Right atrium auricular region (tissue), 2 donors: ENCODE measurements around the gene PGAM5. TPM values are rescaled to one million over a fixed set of nuclear protein-coding genes. Genes with fewer than 3 reads are reported as not detected.

Experiments
- DNase-seq: peaks from one replicate; pipeline ENCODE4 v3.0.0-alpha.2; 2019; ENCODE audit warnings: low spot score
- H3K27ac ChIP-seq, 2 donors: fragments of 200-600 bp; sonication (generic); 1 replicate in 1 of 2; 2 replicates in 1 of 2; pipeline ENCODE4 v1.5.1; 2016 to 2019
- H3K27me3 ChIP-seq, 2 donors: fragments of 200-600 bp; sonication (generic); one replicate each; pipeline versions ENCODE4 v1.5.1 to v1.6.0; 2017 to 2019
- H3K36me3 ChIP-seq: fragments of 200-600 bp; sonication (generic); one replicate; pipeline ENCODE4 v1.5.1; 2016
- H3K4me1 ChIP-seq, 2 donors: fragments of 200-600 bp; sonication (generic); one replicate each; pipeline versions ENCODE4 v1.5.1 to v1.6.0; 2017 to 2019
- H3K4me3 ChIP-seq, 2 donors: fragments of 200-600 bp; sonication (generic); 1 replicate in 1 of 2; 2 replicates in 1 of 2; pipeline ENCODE4 v1.5.1; 2017 to 2019; ENCODE audit warnings: mild to moderate bottlenecking in 1 of 2, moderate library complexity in 1 of 2
- H3K9me3 ChIP-seq, 2 donors: fragments of 200-600 bp; sonication (generic); one replicate each; pipeline ENCODE4 v1.5.1; 2019
- CTCF ChIP-seq, 2 donors: fragments of 200-600 bp; sonication (generic); IDR thresholded peaks; one replicate each; pipeline ENCODE4 v1.5.1; 2019; ENCODE audit warnings: antibody characterized with exemption in 2 of 2
- total RNA-seq, 2 donors: library from RNA; depleted of rRNA; stranded (reverse); fragments of >200 nt; gene quantifications; one replicate each; pipeline ENCODE4 v1.1.0, GENCODE V29; 2016

The PGAM5 gene
- total RNA-seq, 2 donors from 2014 or later: 12.8 to 20.0 TPM

DNA sequence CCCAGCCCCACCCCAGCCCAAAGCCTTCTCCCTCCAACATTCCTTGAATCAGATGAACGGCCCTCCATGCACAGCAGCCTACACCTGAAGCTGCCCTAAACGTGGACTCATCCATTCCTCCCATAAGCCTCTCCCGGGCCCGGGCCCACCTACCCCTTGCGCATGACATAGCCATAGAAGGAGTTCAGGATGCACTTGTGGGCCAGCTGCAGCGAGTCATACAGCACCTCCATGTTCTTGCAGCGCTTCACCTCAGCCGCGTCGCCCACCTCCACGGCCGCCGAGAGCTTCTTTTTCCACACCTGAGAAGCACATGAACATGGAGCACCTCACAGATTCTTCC, 45.5 kb upstream of the PGAM5 start:
- no peak for DNase-seq
- no peaks in the 10 kb centered on the region for H3K9me3 ChIP-seq
- TF ChIP-seq CTCF (IDR thresholded peaks at IDR 0.05): no peak
- peaks cover 61% of the 10 kb centered on the region for H3K36me3 ChIP-seq
- no peak overlapping the region for H3K27ac ChIP-seq
- no peaks in the 10 kb centered on the region for H3K4me1 ChIP-seq
- H3K4me3 ChIP-seq: no peak overlapping the region
- no peaks in the 10 kb centered on the region for H3K27me3 ChIP-seq

DNA sequence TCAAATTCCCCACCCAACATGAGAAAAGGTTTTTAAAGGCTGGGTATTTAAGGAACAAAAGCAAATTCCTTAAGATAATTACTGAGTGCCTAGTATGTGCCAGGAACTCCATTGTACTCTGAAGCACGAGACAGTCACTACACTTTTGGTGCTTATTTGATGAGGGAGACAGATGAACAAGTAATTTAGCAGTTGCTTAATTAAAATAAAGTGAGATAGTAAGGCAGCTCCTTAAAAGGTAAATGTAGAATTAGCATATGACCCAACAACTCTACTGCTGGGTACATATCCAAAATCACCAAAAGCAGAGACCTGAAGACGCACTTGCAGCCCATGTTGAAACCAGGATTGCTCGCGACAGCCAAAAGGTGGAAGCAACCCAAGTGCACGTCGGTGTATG, 44.8 kb upstream of the PGAM5 start:
- no peak for DNase-seq
- Histone ChIP-seq H3K4me1 (no peaks in the 10 kb centered on the region), H3K27me3 (no peaks in the 10 kb centered on the region), H3K27ac (no peak overlapping the region), H3K36me3 (peaks cover 54% of the 10 kb centered on the region), H3K4me3 (no peak overlapping the region), H3K9me3 (no peaks in the 10 kb centered on the region)
- no peak for TF ChIP-seq CTCF (IDR thresholded peaks at IDR 0.05)

- Histone ChIP-seq H3K4me1 (no peaks in the 10 kb centered on the region), H3K9me3 (no peaks in the 10 kb centered on the region), H3K4me3 (no peak overlapping the region), H3K36me3 (peaks cover 56% of the 10 kb centered on the region), H3K27me3 (no peaks in the 10 kb centered on the region), H3K27ac (no peak overlapping the region)
- no peak for TF ChIP-seq CTCF (IDR thresholded peaks at IDR 0.05)
- DNase-seq: no peak
These were observed 42.2 kb upstream of the PGAM5 start for GRCh38 chr12:132668191-132669088.

DNA sequence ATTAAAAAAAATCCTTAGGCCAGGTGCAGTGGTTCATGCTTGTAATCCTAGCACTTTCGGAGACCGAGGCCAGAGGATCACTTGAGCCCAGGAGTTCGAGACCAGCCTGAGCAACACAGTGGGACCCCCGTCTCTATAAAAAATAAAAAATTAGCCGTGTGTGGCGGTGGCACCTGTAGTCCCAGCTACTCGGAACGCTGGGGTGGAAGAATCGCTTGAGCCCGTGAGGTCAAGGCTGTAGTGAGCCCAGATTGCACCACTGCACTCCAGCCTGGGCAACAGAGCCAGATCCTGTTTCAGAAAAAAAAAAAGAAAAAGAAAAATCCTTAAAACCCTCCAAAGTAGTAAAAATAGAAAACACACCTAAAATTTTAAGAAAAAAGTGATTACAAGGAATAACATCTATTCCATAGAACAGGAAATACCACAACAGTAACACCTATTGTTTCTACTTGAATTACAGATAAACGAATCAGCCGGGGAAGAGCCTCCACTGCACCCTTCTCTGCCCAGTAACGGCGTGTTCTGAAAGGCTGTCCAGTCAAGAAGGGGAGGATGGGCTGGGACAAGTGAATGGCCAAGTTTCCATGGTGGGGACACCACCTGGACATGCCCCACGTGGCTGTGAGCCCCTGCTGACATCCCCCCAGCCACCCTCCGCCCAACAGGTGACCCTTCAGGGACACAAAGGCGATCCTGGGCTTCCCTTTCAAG, 41.3 kb upstream of the PGAM5 start:
- Histone ChIP-seq H3K4me1 (no peaks in the 10 kb centered on the region), H3K4me3 (no peak overlapping the region), H3K27me3 (no peaks in the 10 kb centered on the region), H3K27ac (no peak overlapping the region), H3K9me3 (no peaks in the 10 kb centered on the region), H3K36me3 (peaks cover 49% of the 10 kb centered on the region)
- TF ChIP-seq CTCF (IDR thresholded peaks at IDR 0.05): no peak
- no peak for DNase-seq

DNA sequence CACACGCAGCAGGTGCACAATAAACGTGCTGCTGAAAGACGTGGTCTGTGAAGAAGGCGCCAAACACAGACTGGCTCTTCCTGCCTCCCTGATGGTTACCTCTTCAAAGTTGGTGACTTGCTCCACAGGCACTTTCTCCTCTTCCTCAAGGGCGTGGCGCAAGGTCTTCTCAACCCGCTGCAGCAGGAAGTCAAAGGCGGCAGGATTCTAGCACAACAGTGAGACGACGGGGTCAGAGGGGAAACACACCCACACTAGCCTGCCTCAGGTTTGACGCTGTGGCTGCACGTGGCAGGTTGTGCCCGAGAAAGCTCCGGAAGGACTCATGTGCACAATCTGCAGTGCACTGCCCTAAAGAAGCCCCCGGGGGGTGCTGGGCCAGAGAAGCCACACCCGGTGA, 38.5 kb upstream of the PGAM5 start:
- Histone ChIP-seq H3K27me3 (no peaks in the 10 kb centered on the region), H3K4me1 (no peaks in the 10 kb centered on the region), H3K36me3 (peaks cover 51% of the 10 kb centered on the region), H3K4me3 (no peak overlapping the region), H3K27ac (no peak overlapping the region), H3K9me3 (no peaks in the 10 kb centered on the region)
- DNase-seq: no peak
- no peak for TF ChIP-seq CTCF (IDR thresholded peaks at IDR 0.05)
